ENCODE results near the gene AP3B1.
"Not testable (repeated sequence)": the region's sequence is repeated elsewhere in the genome, so short reads cannot be mapped to it uniquely, and the experiment has no call there.

AP3B1 gene

DNA sequence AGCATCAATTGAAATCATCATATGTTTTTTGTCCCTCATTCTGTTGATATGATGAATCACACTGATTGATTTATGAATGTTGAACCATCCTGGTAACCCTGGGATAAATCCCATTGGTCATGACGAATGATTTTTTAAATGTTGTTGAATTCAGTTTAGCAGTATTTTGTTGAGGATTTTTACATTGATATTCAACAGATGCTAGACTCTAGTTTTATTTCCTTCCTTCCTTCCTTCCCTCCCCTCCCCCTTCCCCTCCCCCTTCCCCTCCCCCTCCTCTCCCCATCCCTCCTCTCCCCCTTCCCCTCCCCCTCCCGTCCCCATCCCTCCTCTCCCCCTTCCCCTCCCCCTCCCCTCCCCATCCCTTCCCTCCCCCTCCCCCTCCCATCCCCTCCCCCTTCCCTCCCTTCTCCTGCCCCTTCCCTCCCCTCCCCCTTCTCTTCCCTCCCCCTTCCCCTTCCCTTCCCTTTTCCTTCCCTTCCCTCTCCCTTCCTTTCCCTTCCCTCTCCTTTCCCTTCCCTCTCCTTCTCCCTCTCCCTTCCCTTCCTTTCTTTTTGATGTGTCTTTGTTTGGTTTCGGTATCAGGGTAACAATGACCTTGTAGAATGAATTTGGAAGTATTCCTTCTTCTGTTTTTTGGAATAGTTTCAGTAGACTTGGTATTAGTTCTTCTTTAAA, 142.8 kb downstream of the AP3B1 start:
- DNase-seq (ENCODE audit: low read depth in 2 of 2) = no peak

DNA sequence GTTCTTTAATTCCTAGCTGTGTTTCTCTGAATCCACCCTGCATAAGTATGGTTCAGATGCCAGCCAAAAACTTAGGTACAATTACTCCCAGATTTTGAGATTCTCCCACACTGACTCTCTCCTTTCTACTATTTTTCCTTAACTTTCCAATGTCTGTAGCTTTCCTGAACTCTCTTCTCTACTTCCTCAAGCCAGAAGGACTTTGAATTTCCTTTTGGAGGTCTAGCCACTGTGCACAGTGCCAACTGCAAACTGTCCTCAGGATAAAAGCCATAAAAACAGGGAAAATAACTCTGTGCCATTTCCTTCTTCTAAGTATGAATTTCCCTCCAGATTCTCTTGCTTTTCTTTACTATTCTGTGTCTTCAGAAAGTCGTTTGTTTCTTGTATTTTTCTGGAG, 157.2 kb downstream of the AP3B1 start:
- DNase-seq (ENCODE audit: low read depth in 2 of 2) = no peak

DNA sequence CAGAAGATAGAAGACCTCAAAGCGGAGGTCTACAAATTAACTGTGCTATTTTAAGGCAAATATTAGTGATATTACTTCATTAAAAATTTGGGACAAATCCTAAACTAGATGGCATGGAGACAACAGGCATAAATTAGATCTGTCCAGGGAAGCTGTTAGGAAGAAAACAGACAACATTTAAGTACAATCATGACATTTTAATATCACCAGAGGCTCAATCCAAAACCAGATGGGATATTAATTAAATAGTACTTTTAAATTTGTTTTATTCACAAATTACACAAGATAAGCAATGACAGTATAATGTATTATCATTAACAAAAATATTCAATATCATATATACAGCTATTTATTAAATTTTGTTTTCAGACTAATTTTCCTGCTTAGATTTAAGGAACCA, 161.1 kb downstream of the AP3B1 start:
- no peak for DNase-seq (ENCODE audit: low read depth in 2 of 2)

GRCh38 chr5:78132507-78132906, 162.0 kb downstream of the AP3B1 start:
- no peak for DNase-seq (ENCODE audit: low read depth in 2 of 2)

DNA sequence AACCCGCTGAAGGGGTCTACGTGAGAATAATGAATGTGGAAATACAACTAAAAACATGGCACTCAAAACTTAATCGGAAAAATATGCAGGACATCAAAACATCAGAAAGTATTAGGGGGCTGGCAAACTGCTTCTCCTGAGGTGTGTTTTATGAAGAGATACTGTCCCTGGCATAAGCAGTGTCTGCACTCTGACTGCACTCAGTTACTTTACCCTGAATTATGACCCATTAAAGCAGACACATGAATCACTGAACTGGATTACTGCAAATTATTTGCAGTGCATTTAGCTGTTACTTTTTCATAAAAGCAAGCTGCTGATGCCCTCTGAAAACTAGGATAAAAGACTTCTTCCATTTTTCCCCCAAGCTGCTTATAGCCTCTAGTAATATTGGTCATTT, 164.9 kb downstream of the AP3B1 start:
- no peak for DNase-seq (ENCODE audit: low read depth in 2 of 2)

GRCh38 chr5:78127875-78128274, 166.6 kb downstream of the AP3B1 start:
- no peak for DNase-seq (ENCODE audit: low read depth in 2 of 2)

- DNase-seq (ENCODE audit: low read depth in 2 of 2) = no peak
Measured at GRCh38 chr5:78126536-78126935, 168.0 kb downstream of the AP3B1 start.

GRCh38 chr5:78116167-78116566, 178.3 kb downstream of the AP3B1 start:
- no peak for DNase-seq (ENCODE audit: low read depth in 2 of 2)

DNA sequence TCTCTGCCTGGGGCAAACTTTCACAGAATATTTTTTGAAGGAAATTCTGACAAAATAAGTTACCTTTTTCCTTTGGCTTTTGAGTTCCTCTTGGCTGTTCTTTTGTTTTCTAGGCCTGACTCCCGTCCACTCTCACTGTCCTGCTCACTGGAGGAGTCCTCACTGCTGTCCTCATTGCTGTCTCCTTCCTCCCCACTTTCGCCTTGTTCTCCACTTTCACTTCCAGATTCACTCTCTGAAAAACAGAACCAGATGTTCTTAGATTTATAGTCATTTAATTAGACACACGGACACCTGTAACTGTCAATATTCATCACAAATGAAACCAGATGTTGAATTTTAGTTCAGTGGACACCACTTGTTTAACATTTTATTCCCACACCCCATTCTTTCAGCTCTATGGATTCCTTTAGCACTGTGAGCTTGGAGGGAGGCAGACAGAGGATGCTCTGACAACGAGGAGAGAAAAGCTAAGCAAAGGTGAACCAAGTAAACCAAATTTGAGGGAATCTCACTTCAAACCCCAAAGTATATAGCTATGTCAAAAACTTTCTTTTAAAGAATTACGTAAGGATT, 180.7 kb downstream of the AP3B1 start:
- no peak for DNase-seq (ENCODE audit: low read depth in 2 of 2)

GRCh38 chr5:78112931-78113330, 181.6 kb downstream of the AP3B1 start:
- DNase-seq (ENCODE audit: low read depth in 2 of 2) = no peak

DNA sequence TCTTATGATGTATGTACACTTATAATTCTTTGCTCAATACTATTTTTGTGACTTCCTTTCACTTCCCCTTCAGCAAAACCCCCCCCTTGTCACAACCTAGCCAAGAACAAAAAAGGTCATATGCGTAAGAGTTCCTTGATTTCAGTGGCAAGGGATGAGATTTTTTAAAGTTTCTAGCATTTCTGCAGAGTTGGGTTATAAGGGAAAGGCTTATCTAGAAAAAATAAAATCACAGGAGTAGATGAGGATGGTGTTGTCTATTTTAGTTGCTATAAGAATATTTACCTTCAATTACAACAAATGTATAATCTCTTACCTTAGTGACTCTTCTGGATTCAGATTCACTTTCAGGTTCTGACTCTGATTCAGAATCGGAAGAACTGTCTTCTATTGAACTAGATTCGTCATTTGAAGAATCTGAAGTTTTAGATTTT, 184.6 kb downstream of the AP3B1 start:
- no peak for DNase-seq (ENCODE audit: low read depth in 2 of 2)

GRCh38 chr5:78108564-78108963, 185.9 kb downstream of the AP3B1 start:
- DNase-seq (ENCODE audit: low read depth in 2 of 2) = no peak

GRCh38 chr5:78103232-78103918, 191.1 kb downstream of the AP3B1 start:
- DNase-seq (ENCODE audit: low read depth in 2 of 2) = no peak

GRCh38 chr5:78102500-78102899, 192.0 kb downstream of the AP3B1 start:
- no peak for DNase-seq (ENCODE audit: low read depth in 2 of 2)

DNA sequence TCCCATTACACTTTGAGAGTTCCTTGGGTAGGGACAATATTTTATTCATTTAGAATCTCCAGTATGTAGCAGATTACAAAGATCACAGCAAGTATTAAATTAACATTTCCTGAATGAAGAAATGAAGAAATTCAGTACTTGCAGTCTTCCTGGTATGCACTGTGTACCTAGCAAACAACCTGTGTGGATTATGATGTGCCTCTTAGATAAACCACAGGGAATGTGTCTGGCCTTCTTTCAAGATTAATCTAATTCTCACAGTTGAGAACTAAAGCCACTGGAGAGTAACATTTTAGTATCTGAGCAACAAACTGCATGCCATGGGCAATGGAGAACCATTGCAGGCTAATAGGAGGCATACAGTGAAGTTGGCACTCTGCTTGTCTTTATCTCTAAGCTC, 199.4 kb downstream of the AP3B1 start:
- DNase-seq (ENCODE audit: low read depth in 2 of 2) = no peak

- DNase-seq (ENCODE audit: low read depth in 2 of 2) = no peak
Measured at GRCh38 chr5:78090002-78090401, 204.5 kb downstream of the AP3B1 start.

GRCh38 chr5:78078858-78079257, 215.6 kb downstream of the AP3B1 start:
- DNase-seq (ENCODE audit: low read depth in 2 of 2) = no peak

GRCh38 chr5:78077369-78078068, 217.0 kb downstream of the AP3B1 start:
- no peak for DNase-seq (ENCODE audit: low read depth in 2 of 2)

- no peak for DNase-seq (ENCODE audit: low read depth in 2 of 2)
Measured at GRCh38 chr5:78076351-78076750, 218.1 kb downstream of the AP3B1 start.

- DNase-seq (ENCODE audit: low read depth in 2 of 2) = no peak
Measured at GRCh38 chr5:78075301-78075700, 219.2 kb downstream of the AP3B1 start.

DNA sequence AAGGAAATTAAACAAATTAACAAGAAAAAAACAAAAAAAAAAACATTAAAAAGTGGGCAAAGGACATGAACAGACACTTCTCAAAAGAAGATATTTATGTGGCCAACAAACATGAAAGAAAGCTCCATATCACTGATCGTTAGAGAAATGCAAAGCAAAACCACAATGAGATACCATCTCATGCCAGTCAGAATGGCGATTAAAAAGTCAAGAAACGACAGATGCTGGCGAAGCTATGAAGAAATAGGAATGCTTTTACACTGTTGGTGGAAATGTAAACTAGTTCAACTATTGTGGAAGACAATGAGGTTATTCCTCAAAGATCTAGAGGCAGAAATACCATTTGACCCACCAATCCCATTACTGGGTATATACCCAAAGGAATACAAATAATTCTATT, 223.8 kb downstream of the AP3B1 start:
- DNase-seq (ENCODE audit: low read depth in 2 of 2) = not testable (repeated sequence)

DNA sequence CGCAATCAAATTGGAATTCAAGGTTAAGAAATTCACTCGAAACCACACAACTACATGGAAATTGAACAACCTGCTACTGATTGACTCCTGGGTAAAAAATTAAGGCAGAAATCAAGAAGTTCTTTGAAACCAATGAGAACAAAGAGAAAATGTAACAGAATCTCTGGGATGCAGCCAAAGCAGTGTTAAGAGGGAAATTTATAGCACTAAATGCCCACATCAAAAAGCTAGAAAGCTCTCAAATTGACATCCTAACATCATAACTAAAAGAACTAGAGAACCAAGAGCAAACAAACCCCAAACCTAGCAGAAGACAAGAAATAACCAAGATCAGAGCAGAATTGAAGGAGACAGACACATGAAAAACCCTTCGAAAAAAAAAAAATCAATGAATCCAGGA, 226.9 kb downstream of the AP3B1 start:
- DNase-seq (ENCODE audit: low read depth in 2 of 2) = not testable (repeated sequence)

DNA sequence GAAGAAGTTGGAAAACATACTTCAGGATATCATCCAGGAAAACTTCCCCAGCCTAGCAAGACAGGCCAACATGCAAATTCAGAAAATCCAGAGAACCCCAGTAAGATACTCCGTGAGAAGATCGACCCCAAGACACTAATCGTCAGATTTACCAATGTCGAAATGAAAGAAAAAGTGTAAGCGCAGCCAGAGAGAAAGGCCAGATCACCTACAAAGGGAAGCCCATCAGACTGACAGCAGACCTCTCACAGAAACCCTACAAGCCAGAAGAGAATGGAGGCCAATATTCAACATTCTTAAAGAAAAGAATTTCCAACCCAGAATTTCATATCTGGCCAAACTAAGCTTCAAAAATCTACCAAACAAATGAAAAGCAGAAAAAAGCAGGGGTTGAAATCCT, 227.8 kb downstream of the AP3B1 start:
- not testable (repeated sequence) for DNase-seq (ENCODE audit: low read depth in 2 of 2)
